SK-N-SH treated with all-trans-retinoic acid at 6 μM for 48 hours (cell line): ENCODE data around the gene AP2S1.

Experiments used
- BACH2 ChIP-seq: fragments of 250-450 bp; sonication (Bioruptor Pico); IDR thresholded peaks from 2 replicates; pipeline ENCODE4 v1.9.0; 2021; ENCODE audit warnings: mild to moderate bottlenecking, borderline replicate concordance
- RARB ChIP-seq: fragments of 250-450 bp; sonication (Bioruptor Pico); IDR thresholded peaks from 2 replicates; pipeline ENCODE4 v1.8.0; 2021; ENCODE audit warnings: mild to moderate bottlenecking, moderate library complexity
- TOX ChIP-seq: fragments of 250-450 bp; sonication (Bioruptor Pico); IDR thresholded peaks from 2 replicates; pipeline ENCODE4 v1.8.0; 2021; ENCODE audit warnings: mild to moderate bottlenecking, moderate library complexity, borderline replicate concordance
- ZFP3 ChIP-seq: fragments of 250-450 bp; sonication (Bioruptor Pico); IDR thresholded peaks from 2 replicates; pipeline ENCODE4 v1.5.0; 2020; ENCODE audit warnings: mild to moderate bottlenecking, moderate library complexity

DNA sequence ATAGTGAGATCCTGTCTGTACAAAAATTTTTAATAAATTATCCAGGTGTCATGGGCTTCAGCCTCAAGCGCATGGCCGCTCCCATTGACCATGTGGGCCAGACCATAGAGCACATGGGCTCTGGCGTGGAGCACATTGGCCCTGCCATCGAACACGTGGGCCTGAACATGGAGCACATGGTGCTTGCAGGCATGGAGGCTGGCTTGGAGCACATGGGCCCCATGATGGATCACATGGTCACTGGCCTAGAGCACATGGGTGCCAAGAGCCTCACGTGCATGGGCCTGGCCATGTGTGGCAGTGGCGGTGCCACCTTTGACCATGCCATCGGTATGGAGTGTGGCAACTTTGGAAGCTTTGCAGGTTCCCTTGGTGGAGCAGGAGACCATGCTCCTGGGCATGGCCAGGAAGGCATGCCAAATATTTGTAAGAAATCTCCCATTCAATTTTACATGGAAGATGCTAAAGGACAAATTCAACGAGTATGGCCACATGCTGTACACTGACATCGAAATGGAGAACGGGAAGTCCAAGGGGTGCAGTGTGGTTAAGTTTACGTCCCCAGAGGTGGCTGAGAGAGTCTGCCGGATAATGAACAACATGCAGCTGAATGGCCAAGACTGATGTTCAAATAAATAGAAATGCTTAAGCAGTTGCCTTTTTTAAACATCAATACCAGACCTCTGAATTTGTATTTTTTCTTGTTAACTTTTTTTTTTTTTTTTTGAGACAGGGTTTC, 40.9 kb downstream of the AP2S1 start:
- TF ChIP-seq RARB (CRISPR knock-in tag), result no peak
- no peak for TF ChIP-seq BACH2 (CRISPR knock-in tag)
- TF ChIP-seq TOX (CRISPR knock-in tag), result no peak
- no peak for TF ChIP-seq ZFP3 (CRISPR knock-in tag)
